Loucy (cell line): ENCODE measurements around the gene ARHGEF39.

Source experiments
- EZH2phosphoT487 ChIP-seq: fragments of 200-600 bp; IDR thresholded peaks from 2 replicates; pipeline ENCODE4 v1.6.1; 2018; ENCODE audit warnings: antibody characterized with exemption, mild to moderate bottlenecking, moderate library complexity, borderline replicate concordance
- TF ChIP-seq, protein P1 (sequence below): fragments of 200-600 bp; sonication (generic); conservative IDR thresholded peaks from 2 replicates; pipeline ENCODE4 v1.5.1; 2014; ENCODE audit warnings: mild to moderate bottlenecking, antibody characterized with exemption, low read length

- TF ChIP-seq, protein P1, sequence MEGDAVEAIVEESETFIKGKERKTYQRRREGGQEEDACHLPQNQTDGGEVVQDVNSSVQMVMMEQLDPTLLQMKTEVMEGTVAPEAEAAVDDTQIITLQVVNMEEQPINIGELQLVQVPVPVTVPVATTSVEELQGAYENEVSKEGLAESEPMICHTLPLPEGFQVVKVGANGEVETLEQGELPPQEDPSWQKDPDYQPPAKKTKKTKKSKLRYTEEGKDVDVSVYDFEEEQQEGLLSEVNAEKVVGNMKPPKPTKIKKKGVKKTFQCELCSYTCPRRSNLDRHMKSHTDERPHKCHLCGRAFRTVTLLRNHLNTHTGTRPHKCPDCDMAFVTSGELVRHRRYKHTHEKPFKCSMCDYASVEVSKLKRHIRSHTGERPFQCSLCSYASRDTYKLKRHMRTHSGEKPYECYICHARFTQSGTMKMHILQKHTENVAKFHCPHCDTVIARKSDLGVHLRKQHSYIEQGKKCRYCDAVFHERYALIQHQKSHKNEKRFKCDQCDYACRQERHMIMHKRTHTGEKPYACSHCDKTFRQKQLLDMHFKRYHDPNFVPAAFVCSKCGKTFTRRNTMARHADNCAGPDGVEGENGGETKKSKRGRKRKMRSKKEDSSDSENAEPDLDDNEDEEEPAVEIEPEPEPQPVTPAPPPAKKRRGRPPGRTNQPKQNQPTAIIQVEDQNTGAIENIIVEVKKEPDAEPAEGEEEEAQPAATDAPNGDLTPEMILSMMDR, result no peak
- TF ChIP-seq EZH2phosphoT487, result no peak
These were observed 1.6 kb upstream of the ARHGEF39 start for GRCh38 chr9:35666549-35666948.
